ENCODE results near the gene HIRIP3. TPM values are rescaled to one million over a fixed set of nuclear protein-coding genes. Genes with fewer than 3 reads are reported as not detected.

Gene HIRIP3
- total and polyA plus RNA-seq, 2 experiments from 2014 or later, result 10.4 to 18.5 TPM

DNA sequence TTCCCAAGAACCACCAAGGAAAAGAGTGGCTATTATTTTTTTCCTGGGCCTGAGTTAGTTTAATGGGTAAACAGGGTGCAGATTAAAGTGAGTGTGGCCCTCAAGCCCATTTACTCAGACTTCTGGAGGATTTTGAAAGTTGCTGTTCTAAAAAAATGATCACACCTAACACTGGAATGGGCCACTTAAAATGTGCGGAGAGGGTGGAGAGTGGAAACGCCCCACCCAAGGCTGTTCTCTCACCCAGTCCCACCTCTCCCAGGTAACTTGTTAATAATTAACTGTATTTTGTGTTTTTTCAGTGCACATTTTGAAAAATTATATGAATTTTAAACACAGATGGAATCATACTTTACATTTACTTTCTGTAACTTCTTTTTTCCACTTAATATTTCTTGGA lies 5.4 kb downstream of the HIRIP3 start:
- Mint-ChIP-seq H3K27ac (no peak overlapping the region), H3K27me3 (ENCODE audit: insufficient read depth, low read depth, poor library complexity) (peaks cover 6% of the 10 kb centered on the region), H3K4me1 (peaks cover 10% of the 10 kb centered on the region), H3K36me3 (ENCODE audit: low read depth) (peaks cover 58% of the 10 kb centered on the region), H3K4me3 (no peak overlapping the region), H3K9me3 (no peaks in the 10 kb centered on the region; the same call in 2 of the 3 replicates)
- Histone ChIP-seq H3K4me3 (no peak overlapping the region), H4K20me1 (replicated peaks; ENCODE audit: insufficient read depth) (no peaks in the 10 kb centered on the region; the same call in 1 of the 2 replicates), H3K4me1 (ENCODE audit: insufficient read depth) (peaks cover 7% of the 10 kb centered on the region; the same call in 1 of the 2 replicates), H3K36me3 (ENCODE audit: insufficient read depth) (peaks cover 8% of the 10 kb centered on the region; the same call in 1 of the 2 replicates), H3K27ac (ENCODE audit: low read depth) (no peak overlapping the region), H3F3A (replicated peaks; ENCODE audit: low read depth) (peaks cover 7% of the 10 kb centered on the region), H2AFZ (no peak overlapping the region), H3K79me2 (replicated peaks; ENCODE audit: insufficient read depth) (no peaks in the 10 kb centered on the region), H3K4me2 (no peak overlapping the region), H3K27me3 (ENCODE audit: insufficient read depth) (no peaks in the 10 kb centered on the region), H3K9me2 (ENCODE audit: insufficient read depth) (no peaks in the 10 kb centered on the region)
- TF ChIP-seq, protein P1, sequence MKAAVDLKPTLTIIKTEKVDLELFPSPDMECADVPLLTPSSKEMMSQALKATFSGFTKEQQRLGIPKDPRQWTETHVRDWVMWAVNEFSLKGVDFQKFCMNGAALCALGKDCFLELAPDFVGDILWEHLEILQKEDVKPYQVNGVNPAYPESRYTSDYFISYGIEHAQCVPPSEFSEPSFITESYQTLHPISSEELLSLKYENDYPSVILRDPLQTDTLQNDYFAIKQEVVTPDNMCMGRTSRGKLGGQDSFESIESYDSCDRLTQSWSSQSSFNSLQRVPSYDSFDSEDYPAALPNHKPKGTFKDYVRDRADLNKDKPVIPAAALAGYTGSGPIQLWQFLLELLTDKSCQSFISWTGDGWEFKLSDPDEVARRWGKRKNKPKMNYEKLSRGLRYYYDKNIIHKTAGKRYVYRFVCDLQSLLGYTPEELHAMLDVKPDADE (IDR thresholded peaks at IDR 0.05), result no peak
- TF ChIP-seq EZH2 (IDR thresholded peaks at IDR 0.05; ENCODE audit: low read depth, unreplicated experiment) (no peak), JUNB (IDR thresholded peaks at IDR 0.05; ENCODE audit: unreplicated experiment) (no peak), ZNF331 (CRISPR knock-in tag; IDR thresholded peaks at IDR 0.05; ENCODE audit: low read depth) (no peak), CREB1 (CRISPR knock-in tag; IDR thresholded peaks at IDR 0.05; ENCODE audit: low read depth) (no peak), NANOG (IDR thresholded peaks at IDR 0.05; ENCODE audit: borderline replicate concordance) (no peak), POLR2AphosphoS5 (IDR thresholded peaks at IDR 0.05; ENCODE audit: low read depth) (no peak), STAT1 (IDR thresholded peaks at IDR 0.05; ENCODE audit: unreplicated experiment) (no peak), EZH2phosphoT487 (IDR thresholded peaks at IDR 0.05; ENCODE audit: unreplicated experiment) (no peak), ZNF114 (CRISPR knock-in tag; IDR thresholded peaks at IDR 0.05) (no peak)
- TF ChIP-seq, protein P2, sequence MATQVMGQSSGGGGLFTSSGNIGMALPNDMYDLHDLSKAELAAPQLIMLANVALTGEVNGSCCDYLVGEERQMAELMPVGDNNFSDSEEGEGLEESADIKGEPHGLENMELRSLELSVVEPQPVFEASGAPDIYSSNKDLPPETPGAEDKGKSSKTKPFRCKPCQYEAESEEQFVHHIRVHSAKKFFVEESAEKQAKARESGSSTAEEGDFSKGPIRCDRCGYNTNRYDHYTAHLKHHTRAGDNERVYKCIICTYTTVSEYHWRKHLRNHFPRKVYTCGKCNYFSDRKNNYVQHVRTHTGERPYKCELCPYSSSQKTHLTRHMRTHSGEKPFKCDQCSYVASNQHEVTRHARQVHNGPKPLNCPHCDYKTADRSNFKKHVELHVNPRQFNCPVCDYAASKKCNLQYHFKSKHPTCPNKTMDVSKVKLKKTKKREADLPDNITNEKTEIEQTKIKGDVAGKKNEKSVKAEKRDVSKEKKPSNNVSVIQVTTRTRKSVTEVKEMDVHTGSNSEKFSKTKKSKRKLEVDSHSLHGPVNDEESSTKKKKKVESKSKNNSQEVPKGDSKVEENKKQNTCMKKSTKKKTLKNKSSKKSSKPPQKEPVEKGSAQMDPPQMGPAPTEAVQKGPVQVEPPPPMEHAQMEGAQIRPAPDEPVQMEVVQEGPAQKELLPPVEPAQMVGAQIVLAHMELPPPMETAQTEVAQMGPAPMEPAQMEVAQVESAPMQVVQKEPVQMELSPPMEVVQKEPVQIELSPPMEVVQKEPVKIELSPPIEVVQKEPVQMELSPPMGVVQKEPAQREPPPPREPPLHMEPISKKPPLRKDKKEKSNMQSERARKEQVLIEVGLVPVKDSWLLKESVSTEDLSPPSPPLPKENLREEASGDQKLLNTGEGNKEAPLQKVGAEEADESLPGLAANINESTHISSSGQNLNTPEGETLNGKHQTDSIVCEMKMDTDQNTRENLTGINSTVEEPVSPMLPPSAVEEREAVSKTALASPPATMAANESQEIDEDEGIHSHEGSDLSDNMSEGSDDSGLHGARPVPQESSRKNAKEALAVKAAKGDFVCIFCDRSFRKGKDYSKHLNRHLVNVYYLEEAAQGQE (IDR thresholded peaks at IDR 0.05; ENCODE audit: unreplicated experiment), result no peak
- TF ChIP-seq, protein P3, sequence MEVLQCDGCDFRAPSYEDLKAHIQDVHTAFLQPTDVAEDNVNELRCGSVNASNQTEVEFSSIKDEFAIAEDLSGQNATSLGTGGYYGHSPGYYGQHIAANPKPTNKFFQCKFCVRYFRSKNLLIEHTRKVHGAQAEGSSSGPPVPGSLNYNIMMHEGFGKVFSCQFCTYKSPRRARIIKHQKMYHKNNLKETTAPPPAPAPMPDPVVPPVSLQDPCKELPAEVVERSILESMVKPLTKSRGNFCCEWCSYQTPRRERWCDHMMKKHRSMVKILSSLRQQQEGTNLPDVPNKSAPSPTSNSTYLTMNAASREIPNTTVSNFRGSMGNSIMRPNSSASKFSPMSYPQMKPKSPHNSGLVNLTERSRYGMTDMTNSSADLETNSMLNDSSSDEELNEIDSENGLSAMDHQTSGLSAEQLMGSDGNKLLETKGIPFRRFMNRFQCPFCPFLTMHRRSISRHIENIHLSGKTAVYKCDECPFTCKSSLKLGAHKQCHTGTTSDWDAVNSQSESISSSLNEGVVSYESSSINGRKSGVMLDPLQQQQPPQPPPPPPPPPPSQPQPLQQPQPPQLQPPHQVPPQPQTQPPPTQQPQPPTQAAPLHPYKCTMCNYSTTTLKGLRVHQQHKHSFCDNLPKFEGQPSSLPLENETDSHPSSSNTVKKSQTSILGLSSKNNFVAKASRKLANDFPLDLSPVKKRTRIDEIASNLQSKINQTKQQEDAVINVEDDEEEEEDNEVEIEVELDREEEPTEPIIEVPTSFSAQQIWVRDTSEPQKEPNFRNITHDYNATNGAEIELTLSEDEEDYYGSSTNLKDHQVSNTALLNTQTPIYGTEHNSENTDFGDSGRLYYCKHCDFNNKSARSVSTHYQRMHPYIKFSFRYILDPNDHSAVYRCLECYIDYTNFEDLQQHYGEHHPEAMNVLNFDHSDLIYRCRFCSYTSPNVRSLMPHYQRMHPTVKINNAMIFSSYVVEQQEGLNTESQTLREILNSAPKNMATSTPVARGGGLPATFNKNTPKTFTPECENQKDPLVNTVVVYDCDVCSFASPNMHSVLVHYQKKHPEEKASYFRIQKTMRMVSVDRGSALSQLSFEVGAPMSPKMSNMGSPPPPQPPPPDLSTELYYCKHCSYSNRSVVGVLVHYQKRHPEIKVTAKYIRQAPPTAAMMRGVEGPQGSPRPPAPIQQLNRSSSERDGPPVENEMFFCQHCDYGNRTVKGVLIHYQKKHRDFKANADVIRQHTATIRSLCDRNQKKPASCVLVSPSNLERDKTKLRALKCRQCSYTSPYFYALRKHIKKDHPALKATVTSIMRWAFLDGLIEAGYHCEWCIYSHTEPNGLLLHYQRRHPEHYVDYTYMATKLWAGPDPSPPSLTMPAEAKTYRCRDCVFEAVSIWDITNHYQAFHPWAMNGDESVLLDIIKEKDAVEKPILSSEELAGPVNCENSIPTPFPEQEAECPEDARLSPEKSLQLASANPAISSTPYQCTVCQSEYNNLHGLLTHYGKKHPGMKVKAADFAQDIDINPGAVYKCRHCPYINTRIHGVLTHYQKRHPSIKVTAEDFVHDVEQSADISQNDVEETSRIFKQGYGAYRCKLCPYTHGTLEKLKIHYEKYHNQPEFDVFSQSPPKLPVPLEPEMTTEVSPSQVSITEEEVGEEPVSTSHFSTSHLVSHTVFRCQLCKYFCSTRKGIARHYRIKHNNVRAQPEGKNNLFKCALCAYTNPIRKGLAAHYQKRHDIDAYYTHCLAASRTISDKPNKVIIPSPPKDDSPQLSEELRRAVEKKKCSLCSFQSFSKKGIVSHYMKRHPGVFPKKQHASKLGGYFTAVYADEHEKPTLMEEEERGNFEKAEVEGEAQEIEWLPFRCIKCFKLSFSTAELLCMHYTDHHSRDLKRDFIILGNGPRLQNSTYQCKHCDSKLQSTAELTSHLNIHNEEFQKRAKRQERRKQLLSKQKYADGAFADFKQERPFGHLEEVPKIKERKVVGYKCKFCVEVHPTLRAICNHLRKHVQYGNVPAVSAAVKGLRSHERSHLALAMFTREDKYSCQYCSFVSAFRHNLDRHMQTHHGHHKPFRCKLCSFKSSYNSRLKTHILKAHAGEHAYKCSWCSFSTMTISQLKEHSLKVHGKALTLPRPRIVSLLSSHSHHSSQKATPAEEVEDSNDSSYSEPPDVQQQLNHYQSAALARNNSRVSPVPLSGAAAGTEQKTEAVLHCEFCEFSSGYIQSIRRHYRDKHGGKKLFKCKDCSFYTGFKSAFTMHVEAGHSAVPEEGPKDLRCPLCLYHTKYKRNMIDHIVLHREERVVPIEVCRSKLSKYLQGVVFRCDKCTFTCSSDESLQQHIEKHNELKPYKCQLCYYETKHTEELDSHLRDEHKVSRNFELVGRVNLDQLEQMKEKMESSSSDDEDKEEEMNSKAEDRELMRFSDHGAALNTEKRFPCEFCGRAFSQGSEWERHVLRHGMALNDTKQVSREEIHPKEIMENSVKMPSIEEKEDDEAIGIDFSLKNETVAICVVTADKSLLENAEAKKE (CRISPR knock-in tag; IDR thresholded peaks at IDR 0.05), result no peak
- TF ChIP-seq, protein P4, sequence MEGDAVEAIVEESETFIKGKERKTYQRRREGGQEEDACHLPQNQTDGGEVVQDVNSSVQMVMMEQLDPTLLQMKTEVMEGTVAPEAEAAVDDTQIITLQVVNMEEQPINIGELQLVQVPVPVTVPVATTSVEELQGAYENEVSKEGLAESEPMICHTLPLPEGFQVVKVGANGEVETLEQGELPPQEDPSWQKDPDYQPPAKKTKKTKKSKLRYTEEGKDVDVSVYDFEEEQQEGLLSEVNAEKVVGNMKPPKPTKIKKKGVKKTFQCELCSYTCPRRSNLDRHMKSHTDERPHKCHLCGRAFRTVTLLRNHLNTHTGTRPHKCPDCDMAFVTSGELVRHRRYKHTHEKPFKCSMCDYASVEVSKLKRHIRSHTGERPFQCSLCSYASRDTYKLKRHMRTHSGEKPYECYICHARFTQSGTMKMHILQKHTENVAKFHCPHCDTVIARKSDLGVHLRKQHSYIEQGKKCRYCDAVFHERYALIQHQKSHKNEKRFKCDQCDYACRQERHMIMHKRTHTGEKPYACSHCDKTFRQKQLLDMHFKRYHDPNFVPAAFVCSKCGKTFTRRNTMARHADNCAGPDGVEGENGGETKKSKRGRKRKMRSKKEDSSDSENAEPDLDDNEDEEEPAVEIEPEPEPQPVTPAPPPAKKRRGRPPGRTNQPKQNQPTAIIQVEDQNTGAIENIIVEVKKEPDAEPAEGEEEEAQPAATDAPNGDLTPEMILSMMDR (conservative IDR thresholded peaks at IDR 0.05; ENCODE audit: low read depth in 2 of 2), result no peak
- DNase-seq (ENCODE audit: low spot score), result no peak
- no peak for ATAC-seq

Measured in GM23338 (cell line).